ENCODE results near the gene LRRC30.

The LRRC30 gene

DNA sequence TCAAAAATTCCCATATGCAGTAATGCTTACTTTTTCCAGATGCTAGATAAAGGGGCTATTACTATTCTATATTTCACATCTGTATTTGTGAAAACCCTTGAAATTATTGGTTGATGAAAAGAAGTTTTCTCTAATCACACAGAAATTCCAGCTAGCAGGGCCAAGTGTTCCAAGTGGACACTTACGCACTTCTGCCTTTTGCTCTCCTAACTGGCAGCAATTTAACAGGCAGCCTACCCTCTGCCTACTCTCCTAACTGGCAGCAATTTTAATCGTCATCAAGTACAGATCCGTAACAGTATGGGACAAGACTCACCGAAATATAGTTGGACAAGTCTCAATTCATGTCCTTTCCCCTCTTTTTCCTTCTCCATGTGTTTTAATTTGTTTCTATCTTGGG lies 12.0 kb downstream of the LRRC30 start:
- DNase-seq: no peak

DNA sequence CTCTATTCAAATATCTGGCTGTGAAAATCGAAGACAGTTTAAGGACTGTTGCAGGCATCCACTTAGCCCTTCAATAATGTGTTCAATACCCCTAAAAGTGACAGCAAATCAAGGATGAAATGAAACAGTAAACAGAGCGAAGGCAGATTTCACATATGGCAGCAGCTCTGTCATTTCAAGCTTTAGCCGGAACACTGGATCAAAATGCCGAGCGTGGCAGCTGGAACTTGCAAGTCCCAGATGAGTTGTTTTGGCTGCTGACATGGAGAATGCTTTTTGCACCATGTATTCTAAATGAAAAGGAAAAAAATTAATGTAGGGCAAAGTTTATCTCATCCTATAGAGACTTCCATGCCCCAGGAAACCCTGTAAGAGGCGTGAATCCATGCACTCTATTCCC lies 18.0 kb downstream of the LRRC30 start:
- no peak for DNase-seq

DNA sequence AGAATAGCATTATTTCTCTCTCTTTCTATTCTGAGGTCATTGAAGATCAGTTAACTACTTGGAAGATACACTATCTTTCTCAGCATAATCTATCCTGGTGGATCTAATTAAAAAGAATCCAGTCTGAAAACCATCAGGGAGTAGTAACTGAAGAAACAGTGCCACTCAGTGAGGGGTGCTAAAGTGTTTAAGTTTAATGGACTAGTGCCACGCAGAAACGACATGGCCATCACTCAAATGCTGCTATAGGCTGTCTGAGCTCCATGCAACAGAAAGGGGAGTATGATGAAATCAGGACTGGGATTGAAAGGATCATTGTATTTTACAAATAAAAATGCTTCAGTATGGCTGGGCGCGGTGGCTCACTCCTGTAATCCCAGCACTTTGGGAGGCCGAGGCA lies 23.3 kb downstream of the LRRC30 start:
- no peak for DNase-seq

DNA sequence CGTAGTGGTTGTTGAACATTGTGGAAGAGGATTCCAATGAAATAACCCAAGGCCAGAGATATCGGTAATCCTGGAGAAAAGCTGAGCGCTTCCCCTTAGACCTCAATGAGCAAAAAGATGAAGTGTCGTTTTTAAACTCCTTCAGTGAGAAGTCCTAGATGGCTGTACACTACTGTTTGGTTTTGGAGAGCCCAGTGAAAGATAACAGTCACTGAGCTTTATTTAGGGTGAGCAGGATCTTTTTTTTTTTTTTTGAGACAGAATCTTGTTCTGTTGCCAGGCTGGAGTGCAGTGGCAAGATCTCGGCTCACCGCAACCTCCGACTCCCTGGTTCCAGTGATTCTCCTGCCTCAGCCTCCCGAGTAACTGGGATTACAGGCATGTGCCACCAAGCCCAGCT lies 24.2 kb downstream of the LRRC30 start:
- DNase-seq: no peak

DNA sequence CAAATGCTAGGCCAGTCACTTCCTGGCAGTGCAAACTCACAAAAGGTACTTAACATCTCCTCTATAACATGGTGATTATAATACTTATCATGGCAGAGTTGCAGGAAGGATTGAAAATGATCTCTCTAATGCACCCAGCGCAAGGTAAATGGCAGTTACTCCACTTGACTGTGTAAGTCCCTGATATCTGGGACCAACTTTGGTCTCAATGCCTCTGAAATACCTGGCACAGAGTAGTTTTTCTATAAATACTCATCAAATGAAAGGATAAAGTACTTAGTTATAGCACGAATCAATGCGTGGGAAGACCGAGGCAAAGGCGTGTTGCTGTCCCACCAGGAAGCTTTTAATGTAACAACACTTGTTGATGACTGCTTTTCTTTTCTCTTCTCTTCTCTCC lies 24.8 kb downstream of the LRRC30 start:
- DNase-seq: no peak

DNA sequence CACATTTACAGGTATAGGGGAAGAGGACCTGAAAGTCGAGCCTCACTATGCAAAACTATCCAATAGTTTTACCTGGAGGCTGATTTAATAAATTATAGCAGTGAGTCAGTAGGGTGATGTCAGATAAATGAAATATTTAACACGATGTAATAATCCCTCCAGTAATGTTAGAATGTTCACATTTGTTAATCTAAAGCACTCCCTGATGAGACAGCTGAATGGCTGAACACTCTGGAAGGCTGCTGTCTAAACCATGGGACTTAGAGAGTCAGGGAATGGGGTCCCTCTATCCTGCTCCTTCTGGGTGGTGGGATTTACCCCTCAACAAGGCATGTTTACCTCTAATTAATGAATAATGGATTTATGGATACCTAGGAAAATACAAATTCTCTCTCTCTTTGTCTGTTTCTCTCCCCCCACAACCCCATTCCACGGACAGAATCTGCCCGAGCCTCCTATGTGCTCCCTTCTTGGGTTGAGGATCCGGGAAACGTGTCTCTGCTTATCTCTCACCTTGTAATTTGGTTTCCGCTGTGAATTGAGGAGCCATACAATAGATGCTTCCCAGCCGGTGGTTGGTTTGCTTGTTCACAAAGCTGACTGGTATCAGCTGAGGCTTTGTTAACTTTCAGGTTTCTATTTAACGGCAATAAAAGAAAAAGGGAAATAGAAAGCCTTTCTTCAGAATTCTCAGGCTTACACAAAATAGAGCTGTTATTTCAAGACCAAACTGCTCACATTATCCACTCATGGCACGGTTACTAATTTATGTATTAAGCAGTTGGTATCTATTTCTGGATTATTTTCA lies 25.9 kb downstream of the LRRC30 start:
- DNase-seq: no peak

DNA sequence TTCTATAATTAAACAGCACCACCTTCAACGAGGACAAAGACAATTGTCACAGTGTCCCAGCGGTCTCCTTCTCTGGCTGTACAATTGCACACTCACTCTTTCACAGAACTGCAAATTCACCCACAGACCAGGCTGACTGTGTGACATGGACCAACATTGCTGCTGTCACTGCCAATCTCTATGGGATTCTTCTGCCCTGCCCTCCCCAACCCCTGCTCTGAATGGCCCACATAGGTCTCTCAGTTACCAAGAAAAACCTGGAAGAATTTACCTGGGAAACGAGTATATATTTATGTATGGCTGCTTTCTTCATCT lies 26.5 kb downstream of the LRRC30 start:
- DNase-seq: no peak

DNA sequence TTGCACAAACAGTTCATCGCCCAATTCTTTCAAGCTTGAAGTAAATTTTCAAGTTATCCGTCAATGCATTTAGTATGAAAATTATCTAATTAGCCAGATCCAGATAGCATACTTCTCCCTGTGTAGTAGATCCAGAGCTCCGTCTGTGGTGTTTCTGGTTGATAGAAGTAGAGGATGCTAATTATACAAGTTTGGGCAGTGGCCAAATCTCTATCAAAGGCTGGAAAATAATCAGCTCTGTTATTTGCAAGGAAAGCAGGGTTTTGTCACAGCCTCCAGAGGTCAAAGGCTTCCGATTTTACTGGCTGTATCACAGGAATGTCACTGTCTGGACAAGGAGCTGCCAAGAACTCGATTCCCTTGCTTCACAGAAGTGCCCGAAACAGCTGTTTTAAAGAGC lies 28.6 kb downstream of the LRRC30 start:
- no peak for DNase-seq

DNA sequence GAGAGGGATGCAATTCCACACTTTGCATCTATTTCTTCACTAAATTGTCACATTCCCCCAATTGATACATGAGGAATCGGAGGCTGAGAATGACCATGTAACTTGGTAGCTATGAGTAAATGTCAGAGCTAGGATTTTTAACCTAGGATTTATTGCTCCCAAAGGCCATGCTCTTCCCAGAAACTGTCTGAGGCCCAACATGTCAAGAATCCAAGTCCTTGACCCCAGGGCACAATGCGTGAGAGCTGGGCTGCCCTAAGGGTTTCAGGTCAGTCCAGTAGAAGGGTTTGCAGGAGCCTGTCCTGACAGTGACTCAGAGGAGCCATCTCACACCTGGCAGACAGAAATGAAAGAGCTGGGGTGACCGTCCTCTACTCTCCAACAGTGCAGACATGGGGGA lies 30.3 kb downstream of the LRRC30 start:
- no peak for DNase-seq

DNA sequence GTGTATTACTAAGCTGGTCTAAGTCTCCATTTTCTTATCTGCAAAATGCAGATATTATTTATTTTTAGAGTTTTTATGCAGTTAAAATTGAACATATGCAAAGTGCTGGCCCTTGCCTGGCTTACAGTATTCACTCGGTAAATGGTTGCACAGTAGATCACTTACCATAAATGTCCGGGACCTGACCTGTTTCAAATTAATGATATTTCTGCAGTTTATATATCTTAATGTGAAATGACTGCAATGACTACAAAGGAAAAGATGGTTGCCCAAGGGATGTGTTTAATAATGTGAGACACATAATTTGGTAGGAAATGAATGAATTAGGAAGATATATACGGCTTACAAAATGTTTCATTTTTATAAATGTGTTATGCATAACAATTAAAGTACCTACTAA lies 37.1 kb downstream of the LRRC30 start:
- DNase-seq: no peak

DNA sequence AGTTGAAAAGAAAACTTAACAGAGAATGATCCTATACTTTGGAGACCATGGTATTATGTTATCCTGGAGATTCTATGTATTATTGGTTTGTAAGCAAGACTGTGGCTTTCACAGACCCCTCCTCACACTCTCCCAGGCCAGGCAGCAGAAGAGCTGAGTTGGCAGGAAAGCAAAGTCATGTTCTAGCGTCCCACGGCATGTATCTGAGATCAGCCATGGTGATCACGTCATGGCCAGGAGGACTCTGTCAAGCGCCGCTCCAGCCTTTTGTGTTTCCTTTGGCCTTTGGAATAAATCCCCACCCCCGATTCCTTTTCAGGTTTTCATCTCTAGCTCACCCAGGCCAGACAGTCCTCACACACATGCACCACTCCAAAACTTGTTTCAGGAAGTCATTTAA lies 39.1 kb downstream of the LRRC30 start:
- no peak for DNase-seq

DNA sequence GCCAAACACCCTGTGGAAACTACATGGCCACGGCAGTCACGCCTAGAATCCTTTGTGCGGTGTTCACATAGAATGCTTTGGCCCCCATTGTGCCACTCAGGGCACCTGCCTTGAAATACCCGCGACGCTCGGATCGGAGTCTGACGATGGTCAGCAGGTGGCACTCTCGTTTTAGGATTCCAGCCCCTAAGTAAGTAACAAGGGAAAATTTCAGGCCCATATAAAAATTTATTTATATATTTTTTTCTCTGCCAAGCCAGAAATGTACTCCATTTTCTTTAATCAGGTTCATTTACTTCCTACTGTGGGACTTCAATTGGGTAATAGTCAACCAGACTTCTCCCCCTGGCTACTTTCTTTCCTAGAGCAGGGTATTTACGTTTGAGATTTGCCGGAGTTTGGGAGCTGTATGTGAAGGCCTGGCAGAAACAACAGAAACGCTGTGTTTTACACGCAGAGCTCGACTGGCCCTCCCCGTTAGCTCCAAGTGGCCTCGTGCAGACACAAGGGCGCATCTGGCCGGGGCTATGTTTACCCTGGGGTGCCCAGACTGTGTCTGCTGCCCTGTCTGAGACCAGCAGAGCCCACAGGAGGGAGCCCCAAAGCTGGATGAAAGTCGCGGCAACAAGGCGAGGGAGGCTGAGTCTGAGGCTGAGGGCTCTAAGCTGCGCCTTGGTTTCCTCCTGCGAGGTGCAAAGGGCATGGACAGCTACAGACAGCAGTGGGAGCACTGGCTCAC lies 41.6 kb downstream of the LRRC30 start:
- DNase-seq: peak; percentile 39

DNA sequence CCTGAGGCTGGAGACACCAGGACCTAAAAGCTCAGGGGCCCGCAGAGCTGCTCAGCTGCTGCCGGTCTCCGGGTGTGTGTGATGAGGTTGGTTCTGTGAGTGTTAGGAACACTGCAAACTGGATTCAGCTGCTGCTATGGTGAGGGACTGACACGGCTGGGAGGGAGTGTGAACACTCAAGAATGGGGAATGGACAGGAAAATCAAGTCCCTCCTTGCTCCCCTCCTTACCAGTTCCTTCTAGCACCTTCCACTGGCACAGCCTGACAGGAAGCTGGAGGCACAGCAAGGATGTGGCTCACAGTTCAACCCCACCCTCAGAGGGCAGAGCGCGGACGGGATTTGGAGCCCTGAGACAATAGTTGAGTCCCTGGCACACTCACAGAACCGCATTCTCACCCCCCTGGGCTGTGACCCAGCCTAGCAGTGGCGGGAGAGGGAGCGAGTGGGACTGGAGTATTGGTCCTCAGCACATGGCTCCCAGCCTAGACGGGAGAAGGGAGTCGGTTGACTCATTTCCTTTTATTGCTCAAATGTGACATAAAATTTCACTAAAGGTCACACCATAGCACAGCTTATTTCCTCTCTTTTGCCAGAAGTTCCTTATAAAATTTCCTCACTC lies 42.5 kb downstream of the LRRC30 start:
- no peak for DNase-seq

DNA sequence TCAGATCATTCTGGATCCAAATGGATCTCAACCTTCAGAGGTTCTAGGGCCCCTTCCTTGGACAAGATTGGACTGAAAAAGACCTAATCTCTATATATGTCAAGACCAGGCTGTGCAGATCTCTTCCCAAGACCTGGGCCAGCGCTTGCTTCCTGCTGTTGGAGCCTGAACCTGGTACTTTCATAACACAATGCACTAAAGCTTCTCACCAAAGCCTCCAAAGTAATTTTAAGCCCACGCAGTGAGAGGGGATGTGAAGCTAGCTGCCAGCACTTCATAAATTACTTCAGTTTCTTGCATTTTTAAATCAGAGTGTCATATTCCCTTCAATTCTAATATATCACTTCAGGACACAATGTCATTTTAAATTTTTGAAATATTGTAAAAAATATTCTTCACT lies 50.7 kb downstream of the LRRC30 start:
- DNase-seq: no peak

Data from NCI-H510A (cell line).